Neuronal stem cell (in vitro differentiated cells): Measurements from ENCODE around the gene LMF2.
A peak's percentile ranks its signal among the peaks of the same experiment; 100 is the strongest.

Experiments used
- DNase-seq: peaks from one replicate; pipeline ENCODE4 v3.0.0-alpha.2; 2013; ENCODE audit warnings: low spot score
- H2AFZ ChIP-seq: one replicate; pipeline ENCODE4 v1.6.1; 2013; ENCODE audit warnings: mild to moderate bottlenecking, low read length, inconsistent platforms
- H2AK5ac ChIP-seq: 2 replicates; pipeline ENCODE4 v1.6.1; 2013; ENCODE audit warnings: low read depth, mild to moderate bottlenecking, inconsistent platforms, low read length, moderate library complexity, mixed read lengths
- H2BK120ac ChIP-seq: 2 replicates; pipeline ENCODE4 v1.6.1; 2013; ENCODE audit warnings: low read depth, mild to moderate bottlenecking, inconsistent platforms, low read length, moderate library complexity, mixed read lengths
- H2BK12ac ChIP-seq: one replicate; pipeline ENCODE4 v1.6.1; 2013; ENCODE audit warnings: low read length, inconsistent platforms
- H2BK15ac ChIP-seq: 2 replicates; pipeline ENCODE4 v1.6.1; 2013; ENCODE audit warnings: mild to moderate bottlenecking, low read length, inconsistent platforms, mixed read lengths
- H2BK5ac ChIP-seq: one replicate; pipeline ENCODE4 v1.6.1; 2013; ENCODE audit warnings: inconsistent platforms, mild to moderate bottlenecking, low read length, moderate library complexity
- H3K14ac ChIP-seq: one replicate; pipeline ENCODE4 v1.6.1; 2013; ENCODE audit warnings: low read length, inconsistent platforms
- H3K18ac ChIP-seq: 2 replicates; pipeline ENCODE4 v1.6.1; 2013; ENCODE audit warnings: low read length, inconsistent platforms
- H3K23ac ChIP-seq: 2 replicates; pipeline ENCODE4 v1.6.1; 2013; ENCODE audit warnings: low read depth, mild to moderate bottlenecking, mixed read lengths, low read length, inconsistent platforms; ENCODE audit not compliant: poor library complexity
- H3K27ac ChIP-seq: replicated peaks from 3 replicates; pipeline ENCODE4 v1.5.1; 2013; ENCODE audit warnings: low read length, inconsistent platforms
- H3K27me3 ChIP-seq, 3 experiments: 2 replicates each; pipeline ENCODE4 v1.6.1; 2013; ENCODE audit warnings: low read length in 3 of 3, mild to moderate bottlenecking in 2 of 3, inconsistent platforms in 1 of 3, low read depth in 1 of 3, mixed read lengths in 1 of 3, moderate library complexity in 1 of 3; ENCODE audit not compliant: control insufficient read depth in 3 of 3, insufficient read depth in 3 of 3
- H3K36me3 ChIP-seq, 2 donors: replicated peaks in 1 of 2; 2 replicates each; pipeline ENCODE4 v1.6.1; 2013; ENCODE audit warnings: low read length in 2 of 2; ENCODE audit not compliant: control insufficient read depth in 2 of 2, insufficient read depth in 2 of 2
- H3K4ac ChIP-seq: 2 replicates; pipeline ENCODE4 v1.6.1; 2013; ENCODE audit warnings: inconsistent platforms, mild to moderate bottlenecking, low read length, moderate library complexity
- H3K4me1 ChIP-seq, 2 donors: 1 replicate in 1 of 2; 2 replicates in 1 of 2; pipeline ENCODE4 v1.6.1; 2013; ENCODE audit warnings: low read length in 2 of 2, low read depth in 1 of 2; ENCODE audit not compliant: control insufficient read depth in 2 of 2, insufficient read depth in 1 of 2
- H3K4me2 ChIP-seq: one replicate; pipeline ENCODE4 v1.6.1; 2013; ENCODE audit warnings: mild to moderate bottlenecking, low read length, inconsistent platforms; ENCODE audit not compliant: insufficient read depth, poor library complexity, severe bottlenecking
- H3K4me3 ChIP-seq, 2 donors: 2 replicates each; pipeline ENCODE4 v1.5.1; 2013; ENCODE audit warnings: low read length in 2 of 2, mild to moderate bottlenecking in 2 of 2, inconsistent platforms in 1 of 2, moderate library complexity in 1 of 2
- H3K79me1 ChIP-seq: one replicate; pipeline ENCODE4 v1.6.1; 2013; ENCODE audit warnings: low read depth, mild to moderate bottlenecking, inconsistent platforms, low read length, moderate library complexity
- H3K9ac ChIP-seq: one replicate; pipeline ENCODE4 v1.6.1; 2013; ENCODE audit warnings: mild to moderate bottlenecking, low read depth, low read length, inconsistent platforms; ENCODE audit not compliant: poor library complexity
- H3K9me3 ChIP-seq, 2 donors: replicated peaks in 1 of 2; 2 replicates each; pipeline versions ENCODE3 to v1.6.1; 2013; ENCODE audit warnings: low read length in 2 of 2, mild to moderate bottlenecking in 2 of 2, inconsistent platforms in 1 of 2, low read depth in 1 of 2, mixed read lengths in 1 of 2, moderate library complexity in 1 of 2; ENCODE audit not compliant: control insufficient read depth in 2 of 2, insufficient read depth in 1 of 2
- H4K8ac ChIP-seq: one replicate; pipeline ENCODE4 v1.6.1; 2013; ENCODE audit warnings: low read depth, mild to moderate bottlenecking, inconsistent platforms, low read length, moderate library complexity
- H4K91ac ChIP-seq: one replicate; pipeline ENCODE4 v1.6.1; 2013; ENCODE audit warnings: low read length, low read depth, mild to moderate bottlenecking, inconsistent platforms; ENCODE audit not compliant: poor library complexity
- WGBS, 2 donors: extraction: QIAGEN DNeasy Blood & Tissue Kit; methylation state at CpG; one replicate each; pipeline ENCODE4 v1.1.7; 2013; ENCODE audit warnings: missing lambda C conversion rate in 2 of 2, mixed read lengths in 1 of 2; ENCODE audit not compliant: insufficient read length in 2 of 2, insufficient replicate concordance in 1 of 2; ENCODE audit errors: extremely low coverage in 2 of 2; 5-methylcytosine and 5-hydroxymethylcytosine counted together

Gene LMF2

GRCh38 chr22:50483106-50483505, 24.4 kb downstream of the LMF2 start:
- H3K18ac ChIP-seq, result peak overlapping the region; percentile 28
- peak overlapping the region; percentile 78 for H2BK15ac ChIP-seq
- H3K79me1 ChIP-seq, result peaks cover 4% of the 10 kb centered on the region
- no peak overlapping the region for H3K27ac ChIP-seq
- WGBS, 2 donors, result no CpG with 5 or more reads among the region's 10 CpGs
- H2BK5ac ChIP-seq, result peak overlapping the region; percentile 53
- H3K27me3 ChIP-seq, result peaks cover 3 to 78% (median 16%) of the 10 kb centered on the region in 3 experiments
- H2AFZ ChIP-seq, result no peak overlapping the region
- no peak overlapping the region for H4K8ac ChIP-seq
- DNase-seq, result no peak
- H3K9me3 ChIP-seq, result peaks cover 2 to 4% of the 10 kb centered on the region in 2 donors
- no peak overlapping the region for H4K91ac ChIP-seq
- no peak overlapping the region for H3K23ac ChIP-seq
- H3K4ac ChIP-seq, result no peak overlapping the region
- no peak overlapping the region for H2BK12ac ChIP-seq
- no peak overlapping the region for H3K14ac ChIP-seq
- H3K4me3 ChIP-seq, result no peak overlapping the region
- H3K4me2 ChIP-seq, result no peak overlapping the region
- peak overlapping the region; percentile 88 for H2AK5ac ChIP-seq
- H3K9ac ChIP-seq, result no peak overlapping the region
- H3K4me1 ChIP-seq, result peaks cover 0 to 2% of the 10 kb centered on the region in 2 donors
- H3K36me3 ChIP-seq, result no peaks in the 10 kb centered on the region
- no peak overlapping the region for H2BK120ac ChIP-seq

- Histone ChIP-seq H2BK12ac (peak overlapping the region; percentile 4), H3K14ac (peak overlapping the region; percentile 14), H3K4me3 (peak overlapping the region; percentile 20 to 79), H3K9ac (peak overlapping the region; percentile 30), H3K79me1 (peaks cover 4% of the 10 kb centered on the region), H3K23ac (peak overlapping the region; percentile 34), H4K91ac (peak overlapping the region; percentile 3), H3K4ac (peak overlapping the region; percentile 89), H4K8ac (peak overlapping the region; percentile 48), H3K36me3 (no peaks in the 10 kb centered on the region), H3K4me2 (peak overlapping the region; percentile 57), H2BK120ac (peak overlapping the region; percentile 16), H3K27ac (no peak overlapping the region), H2BK15ac (peak overlapping the region; percentile 91), H2BK5ac (peak overlapping the region; percentile 53), H2AK5ac (peak overlapping the region; percentile 88), H3K9me3 (peaks cover 2 to 4% of the 10 kb centered on the region in 2 donors), H3K27me3 (peaks cover 3 to 70% (median 16%) of the 10 kb centered on the region in 3 experiments), H3K18ac (peak overlapping the region; percentile 94), H3K4me1 (peaks cover 0 to 2% of the 10 kb centered on the region in 2 donors), H2AFZ (peak overlapping the region; percentile 73)
- no CpG with 5 or more reads among the region's 35 CpGs for WGBS, 2 donors
- no peak for DNase-seq
Measured at GRCh38 chr22:50482107-50483074, 25.1 kb downstream of the LMF2 start.

GRCh38 chr22:50481440-50482106, 25.9 kb downstream of the LMF2 start, which contains the start of gene ADM2:
Gene ADM2, plus strand, starts transcription at chr22:50481543. Its CDS starts 305 bp downstream, at chr22:50481848.
- H3K4me2 ChIP-seq, result peak within 1 kb of the TSS; percentile 57
- H3K18ac ChIP-seq, result peak within 1 kb of the TSS; percentile 94
- peak within 1 kb of the TSS; percentile 84 for H2BK12ac ChIP-seq
- peak within 1 kb of the TSS; percentile 3 for H4K91ac ChIP-seq
- H3K23ac ChIP-seq, result peak within 1 kb of the TSS; percentile 55
- DNase-seq, result peak; percentile 49
- peak within 1 kb of the TSS; percentile 20 to 79 for H3K4me3 ChIP-seq
- peak within 1 kb of the TSS; percentile 16 for H2BK120ac ChIP-seq
- peak within 1 kb of the TSS; percentile 93 for H2BK15ac ChIP-seq
- H3K27ac ChIP-seq, result no peak within 1 kb of the TSS
- peaks cover 3 to 62% (median 16%) of the 10 kb centered on the region in 3 experiments for H3K27me3 ChIP-seq
- no CpG with 5 or more reads among the region's 70 CpGs for WGBS, 2 donors
- peak within 1 kb of the TSS; percentile 88 for H2AK5ac ChIP-seq
- no peaks in the 10 kb centered on the region for H3K36me3 ChIP-seq
- peaks cover 2 to 4% of the 10 kb centered on the region in 2 donors for H3K9me3 ChIP-seq
- peak within 1 kb of the TSS; percentile 63 for H3K14ac ChIP-seq
- H3K79me1 ChIP-seq, result peaks cover 4% of the 10 kb centered on the region
- H3K4ac ChIP-seq, result peak within 1 kb of the TSS; percentile 89
- H3K9ac ChIP-seq, result peak within 1 kb of the TSS; percentile 77
- no peak within 1 kb of the TSS for H2BK5ac ChIP-seq
- peak within 1 kb of the TSS; percentile 65 for H4K8ac ChIP-seq
- peak within 1 kb of the TSS; percentile 73 for H2AFZ ChIP-seq
- H3K4me1 ChIP-seq, result peaks cover 0 to 2% of the 10 kb centered on the region in 2 donors
